ENCODE data around the gene DEAF1. TPM values are rescaled to one million over a fixed set of nuclear protein-coding genes. Genes with fewer than 3 reads are reported as not detected.

The DEAF1 gene
- polyA plus RNA-seq, 12 donors = 20.7 to 41.0 (median 24.3) TPM; not detected in 1

DNA sequence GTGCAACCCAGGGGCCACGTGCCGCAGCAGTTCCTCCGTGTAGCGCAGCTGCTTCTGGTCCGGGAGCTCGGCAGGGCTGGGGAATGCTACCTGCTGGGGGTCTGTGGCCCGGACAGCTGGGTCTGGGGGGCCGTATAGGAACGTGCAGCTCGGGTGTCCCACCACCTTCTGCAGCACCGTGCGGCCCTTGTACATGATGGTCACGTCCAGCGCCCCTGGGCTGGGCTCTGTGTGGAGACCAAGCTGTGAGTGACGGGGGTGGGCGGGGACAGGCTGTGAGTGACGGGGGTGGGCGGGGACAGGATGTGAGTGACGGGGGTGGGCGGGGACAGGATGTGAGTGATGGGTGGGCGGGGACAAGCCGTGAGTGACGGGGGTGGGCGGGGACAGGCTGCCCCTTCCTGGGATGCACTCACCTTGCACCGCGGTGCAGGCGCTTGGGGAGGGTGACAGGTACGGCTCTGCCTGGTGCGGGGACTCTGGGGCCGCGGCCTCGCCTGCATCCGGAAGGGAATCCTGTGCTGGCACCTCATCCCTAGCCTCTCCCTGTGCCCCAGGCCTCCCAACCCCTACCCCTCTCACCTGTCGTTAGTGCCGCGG is 81.6 kb downstream of the DEAF1 start:
- DNase-seq = no peak

DNA sequence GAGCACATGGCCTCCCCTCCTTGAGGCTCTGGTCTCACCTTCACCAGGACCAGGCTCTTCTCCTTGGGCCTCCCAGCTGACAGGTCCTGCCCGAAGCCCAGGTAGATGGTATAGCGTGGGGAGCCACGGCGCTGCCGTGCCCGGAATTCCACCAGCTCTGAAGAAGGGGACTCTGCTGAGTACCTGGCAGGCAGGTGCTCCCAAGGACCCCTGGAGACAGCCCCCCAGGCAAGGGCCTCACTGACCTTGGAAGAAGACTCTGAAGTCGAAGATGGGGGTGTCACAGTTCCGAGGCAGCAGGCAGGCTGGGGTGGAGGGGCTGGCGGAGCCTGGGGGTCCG is 82.1 kb downstream of the DEAF1 start:
- DNase-seq = no peak

DNA sequence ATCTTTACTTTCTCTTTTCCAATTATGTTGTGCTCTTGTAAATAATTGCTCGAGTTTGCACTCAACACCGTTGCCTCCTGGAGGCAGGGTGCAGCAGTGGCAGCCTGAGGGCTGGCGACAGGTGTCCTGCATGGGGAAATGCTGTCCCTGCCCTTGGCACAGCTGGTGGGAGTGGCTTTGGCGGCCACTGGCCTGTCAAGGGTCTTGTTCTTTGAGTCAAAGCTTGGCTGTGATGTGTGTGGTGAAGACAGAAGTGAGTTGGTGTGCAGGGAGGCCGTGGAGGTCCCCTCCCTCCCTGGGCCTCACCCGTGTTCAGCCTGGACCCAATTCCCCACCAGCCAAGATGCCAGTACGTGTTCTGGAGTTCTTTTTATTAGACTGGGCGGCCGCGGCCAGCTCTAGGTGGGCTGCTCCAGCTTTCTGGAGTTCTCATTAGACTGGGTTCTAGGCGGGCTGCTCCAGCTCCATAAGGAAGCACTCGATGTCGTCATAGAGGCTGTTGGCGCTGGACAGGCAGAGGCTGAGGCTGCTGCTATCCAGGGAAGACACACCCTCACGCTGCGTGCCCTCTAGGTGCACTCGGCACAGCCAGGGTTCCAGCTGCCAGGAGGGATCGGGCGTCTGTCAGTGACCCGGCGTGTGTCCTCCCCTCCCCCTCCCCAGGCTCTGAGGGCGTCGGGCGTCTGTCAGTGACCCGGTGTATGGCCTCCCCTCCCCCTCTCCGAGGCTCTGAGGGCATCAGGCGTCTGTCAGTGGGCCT is 82.6 kb downstream of the DEAF1 start:
- DNase-seq = peak; percentile 51

DNA sequence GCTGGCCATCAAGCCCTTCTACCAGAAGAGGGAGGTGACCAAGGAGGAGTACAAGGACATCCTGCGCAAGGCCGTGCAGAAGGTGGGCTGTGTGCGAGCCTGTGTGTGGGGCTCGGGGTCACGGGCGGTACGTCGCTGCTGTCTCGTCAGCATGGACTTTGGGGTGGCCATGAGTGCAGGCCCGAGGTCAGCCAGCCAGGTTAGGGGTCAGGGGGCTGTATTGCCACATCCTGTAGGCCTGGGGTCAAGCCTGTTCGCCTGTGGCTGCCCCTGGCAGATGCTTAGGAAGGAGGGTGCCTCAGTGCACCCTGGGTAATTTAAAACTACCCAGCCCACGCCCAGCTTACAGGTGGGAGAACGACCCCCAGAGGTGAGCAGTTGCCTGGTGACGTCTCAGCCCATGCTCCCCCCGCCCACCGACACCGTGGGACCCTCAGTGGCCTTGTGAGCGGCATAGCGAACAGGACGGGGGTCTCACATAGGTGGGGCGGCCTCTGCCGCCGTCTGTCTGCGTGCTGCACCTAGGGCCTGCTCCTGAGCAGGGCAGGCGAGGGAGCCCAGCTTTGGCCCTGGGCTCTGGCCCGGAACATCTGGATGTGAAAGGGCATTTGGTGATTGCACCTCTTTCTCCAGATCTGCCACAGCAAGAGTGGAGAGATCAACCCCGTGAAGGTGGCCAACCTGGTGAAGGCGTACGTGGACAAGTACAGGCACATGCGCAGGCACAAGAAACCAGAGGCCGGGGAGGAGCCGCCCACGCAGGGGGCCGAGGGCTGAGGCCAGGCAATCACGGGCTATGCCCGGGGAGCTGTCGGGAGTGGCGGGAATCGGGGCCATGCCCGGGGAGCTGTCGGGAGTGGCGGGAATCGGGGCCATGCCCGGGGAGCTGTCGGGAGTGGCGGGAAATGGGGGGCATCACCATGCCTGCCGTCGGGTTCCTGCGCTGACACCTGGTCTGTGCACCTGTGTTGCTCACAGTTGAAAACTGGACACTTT is 83.7 kb downstream of the DEAF1 start:
- no peak for DNase-seq

DNA sequence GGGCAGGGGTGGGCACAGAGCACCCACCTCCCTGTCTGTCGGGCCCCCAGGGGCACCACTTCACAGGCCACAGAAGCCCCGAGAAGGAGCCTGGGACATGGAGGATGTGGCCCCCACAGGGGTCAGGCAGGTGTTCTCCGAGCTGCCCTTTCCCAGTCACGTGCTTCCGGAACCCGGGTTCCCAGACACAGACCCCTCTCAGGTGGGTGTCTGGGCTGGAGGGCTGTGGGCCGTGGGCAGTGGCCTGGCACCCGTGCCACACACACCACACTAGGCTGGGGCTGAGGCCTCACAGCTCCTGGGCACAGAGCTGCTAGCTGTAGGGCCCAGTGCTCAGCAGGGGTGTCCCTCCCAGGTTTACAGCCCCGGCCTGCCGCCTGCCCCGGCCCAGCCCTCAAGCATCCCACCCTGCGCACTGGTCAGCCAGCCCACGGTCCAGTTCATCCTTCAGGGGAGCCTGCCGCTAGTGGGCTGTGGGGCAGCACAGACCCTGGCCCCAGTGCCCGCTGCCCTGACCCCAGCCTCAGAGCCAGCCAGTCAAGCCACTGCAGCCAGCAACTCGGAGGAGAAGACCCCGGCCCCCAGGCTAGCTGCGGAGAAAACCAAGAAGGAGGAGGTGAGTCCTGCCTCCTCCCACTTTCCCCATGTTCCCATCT is 84.7 kb downstream of the DEAF1 start:
- DNase-seq = no peak

DNA sequence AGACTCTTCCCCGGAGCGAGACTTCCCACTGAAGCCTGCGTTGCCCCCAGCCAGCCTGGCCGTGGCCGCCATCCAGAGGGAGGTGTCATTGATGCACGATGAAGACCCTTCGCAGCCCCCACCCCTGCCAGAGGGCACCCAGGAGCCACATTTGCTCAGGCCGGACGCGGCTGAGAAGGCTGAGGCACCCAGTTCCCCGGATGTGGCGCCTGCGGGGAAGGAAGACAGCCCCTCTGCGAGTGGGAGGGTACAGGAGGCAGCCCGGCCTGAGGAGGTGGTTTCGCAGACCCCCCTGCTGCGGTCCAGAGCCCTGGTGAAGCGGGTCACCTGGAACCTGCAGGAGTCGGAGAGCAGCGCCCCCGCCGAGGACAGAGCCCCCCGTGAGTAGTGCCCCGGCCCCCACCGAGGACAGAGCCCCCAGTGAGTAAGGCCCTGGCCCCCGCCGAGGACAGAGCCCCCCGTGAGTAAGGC is 85.6 kb downstream of the DEAF1 start:
- DNase-seq = no peak

DNA sequence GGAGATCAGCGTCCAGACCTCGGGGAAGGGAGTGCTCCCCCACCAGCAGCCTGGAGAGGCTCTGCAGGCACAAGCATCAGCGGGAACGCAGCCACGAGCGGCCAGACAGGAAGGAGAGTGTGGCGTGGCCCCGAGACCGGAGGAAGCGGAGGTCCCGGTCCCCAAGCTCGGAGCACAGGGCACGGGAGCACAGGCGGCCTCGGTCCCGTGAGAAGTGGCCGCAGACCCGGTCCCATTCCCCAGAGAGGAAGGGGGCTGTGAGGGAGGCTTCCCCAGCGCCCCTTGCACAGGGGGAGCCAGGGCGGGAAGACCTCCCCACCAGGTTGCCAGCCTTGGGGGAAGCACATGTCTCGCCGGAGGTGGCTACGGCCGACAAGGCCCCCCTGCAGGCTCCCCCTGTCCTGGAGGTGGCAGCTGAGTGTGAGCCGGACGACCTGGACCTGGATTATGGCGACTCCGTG is 86.2 kb downstream of the DEAF1 start:
- no peak for DNase-seq

DNA sequence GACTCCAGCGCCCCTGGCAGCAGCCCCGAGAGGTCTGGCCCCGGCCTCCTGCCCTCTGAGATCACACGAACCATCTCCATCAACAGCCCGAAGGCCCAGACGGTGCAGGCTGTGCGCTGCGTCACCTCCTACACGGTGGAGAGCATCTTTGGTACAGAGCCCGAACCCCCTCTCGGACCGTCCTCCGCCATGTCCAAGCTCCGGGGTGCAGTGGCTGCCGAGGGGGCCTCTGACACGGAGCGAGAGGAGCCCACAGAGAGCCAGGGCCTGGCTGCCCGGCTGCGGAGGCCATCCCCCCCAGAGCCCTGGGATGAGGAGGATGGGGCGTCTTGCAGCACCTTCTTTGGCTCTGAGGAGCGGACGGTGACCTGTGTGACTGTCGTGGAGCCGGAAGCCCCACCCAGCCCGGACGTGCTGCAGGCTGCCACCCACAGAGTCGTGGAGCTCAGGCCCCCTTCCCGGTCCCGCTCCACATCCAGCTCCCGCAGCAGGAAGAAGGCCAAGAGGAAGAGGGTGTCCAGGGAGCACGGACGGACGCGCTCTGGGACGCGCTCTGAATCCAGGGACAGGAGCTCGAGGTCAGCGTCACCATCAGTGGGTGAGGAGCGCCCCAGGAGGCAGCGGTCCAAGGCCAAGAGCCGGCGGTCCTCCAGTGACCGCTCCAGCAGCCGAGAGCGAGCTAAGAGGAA is 86.9 kb downstream of the DEAF1 start:
- DNase-seq = no peak

DNA sequence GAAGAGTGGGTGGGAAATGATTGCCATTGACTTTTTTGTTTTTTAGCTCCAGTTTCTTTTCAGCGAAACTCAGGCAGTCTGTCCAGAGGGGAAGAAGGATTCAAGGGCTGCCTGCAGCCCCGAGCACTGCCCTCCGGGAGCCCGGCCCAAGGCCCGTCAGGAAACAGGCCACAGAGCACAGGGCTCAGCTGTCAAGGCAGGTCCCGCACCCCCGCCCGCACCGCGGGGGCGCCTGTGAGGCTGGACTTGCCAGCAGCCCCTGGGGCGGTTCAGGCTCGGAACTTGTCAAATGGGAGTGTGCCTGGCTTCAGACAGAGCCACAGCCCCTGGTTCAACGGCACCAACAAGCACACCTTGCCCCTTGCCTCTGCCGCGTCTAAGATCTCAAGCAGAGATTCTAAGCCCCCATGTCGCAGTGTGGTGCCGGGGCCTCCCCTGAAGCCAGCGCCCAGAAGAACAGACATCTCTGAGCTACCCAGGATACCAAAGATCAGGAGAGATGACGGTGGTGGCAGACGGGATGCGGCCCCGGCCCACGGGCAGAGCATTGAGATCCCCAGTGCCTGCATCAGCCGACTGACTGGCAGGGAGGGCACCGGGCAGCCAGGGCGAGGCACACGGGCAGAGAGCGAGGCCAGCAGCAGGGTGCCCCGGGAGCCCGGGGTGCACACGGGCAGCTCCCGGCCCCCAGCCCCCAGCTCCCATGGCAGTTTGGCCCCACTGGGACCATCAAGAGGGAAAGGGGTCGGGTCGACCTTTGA is 87.8 kb downstream of the DEAF1 start:
- no peak for DNase-seq

DNA sequence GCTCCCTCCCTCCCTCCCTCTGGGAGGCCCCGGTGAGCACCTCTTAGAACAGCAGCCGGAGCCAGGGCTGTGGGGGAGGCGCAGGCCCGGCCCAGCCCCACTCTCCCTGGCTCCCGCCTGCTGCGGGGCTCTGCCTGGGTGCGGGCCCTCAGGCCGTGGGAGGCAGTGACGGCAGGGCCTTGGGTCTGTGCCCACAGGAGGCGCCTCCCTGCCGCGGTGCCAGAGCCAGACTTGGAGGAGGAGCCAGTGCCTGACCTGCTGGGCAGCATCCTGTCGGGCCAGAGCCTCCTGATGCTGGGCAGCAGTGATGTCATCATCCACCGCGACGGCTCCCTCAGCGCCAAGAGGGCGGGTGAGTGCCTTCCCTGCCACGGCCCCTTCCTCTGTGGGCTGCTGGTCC is 88.8 kb downstream of the DEAF1 start:
- no peak for DNase-seq

DNA sequence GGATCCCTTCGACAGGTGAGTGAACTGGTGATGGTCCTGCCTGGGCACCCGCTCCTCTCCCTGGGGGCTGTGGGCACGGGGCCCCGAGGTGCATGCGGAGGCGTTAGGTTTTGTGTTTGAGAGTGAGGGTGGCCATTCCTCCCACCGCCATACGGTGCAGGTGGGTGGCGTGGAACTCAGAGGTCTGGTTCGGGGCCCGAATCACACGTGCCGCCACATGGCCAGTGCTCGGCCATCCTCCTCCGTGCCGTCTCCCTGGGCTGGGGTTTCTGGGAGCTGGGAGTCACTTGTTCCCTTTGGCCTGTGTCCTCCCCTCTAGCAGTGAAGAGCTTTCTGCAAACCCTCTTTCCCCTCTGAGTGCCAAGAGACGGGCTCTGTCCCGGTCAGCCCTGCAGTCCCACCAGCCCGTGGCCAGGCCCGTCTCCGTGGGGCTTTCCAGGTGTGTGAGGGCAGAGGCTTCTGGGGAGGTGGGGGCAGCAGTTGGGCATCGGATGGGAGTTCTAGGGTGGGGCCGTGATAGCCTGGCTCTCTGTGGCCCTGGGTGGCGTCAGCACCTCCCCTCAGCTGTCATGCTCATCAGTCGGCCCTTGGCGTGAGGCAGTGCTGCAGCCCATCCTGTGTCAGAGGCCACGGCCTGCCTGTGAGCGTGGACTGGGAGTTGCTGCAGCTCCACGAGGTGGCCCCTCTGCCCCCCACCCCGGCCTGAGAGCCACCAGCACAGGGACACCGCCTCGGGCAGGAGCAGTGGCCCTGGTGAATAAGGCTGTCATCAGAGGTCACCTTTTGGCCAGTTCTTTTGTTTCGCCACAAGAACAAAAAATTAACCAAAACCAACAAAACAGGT is 89.5 kb downstream of the DEAF1 start:
- DNase-seq = no peak

DNA sequence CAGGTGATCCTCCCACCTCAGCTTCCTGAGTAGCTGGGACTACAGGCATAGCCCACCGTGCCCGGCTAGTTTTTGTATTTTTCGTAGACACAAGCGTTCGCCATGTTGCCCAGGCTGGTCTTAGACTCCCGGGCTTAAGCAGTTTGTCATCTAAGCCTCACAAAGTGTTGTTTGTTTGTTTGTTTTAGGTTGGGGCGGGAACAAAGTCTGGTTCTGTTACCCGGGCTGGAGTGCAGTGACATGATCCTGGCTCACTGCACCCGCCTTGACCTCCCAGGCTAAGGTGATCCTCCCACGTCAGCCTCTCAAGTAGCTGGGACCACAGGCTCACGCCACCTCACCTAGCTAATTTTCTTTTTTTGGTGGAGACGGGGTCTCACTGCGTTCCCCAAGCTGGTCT is 91.9 kb downstream of the DEAF1 start:
- DNase-seq = no peak

DNA sequence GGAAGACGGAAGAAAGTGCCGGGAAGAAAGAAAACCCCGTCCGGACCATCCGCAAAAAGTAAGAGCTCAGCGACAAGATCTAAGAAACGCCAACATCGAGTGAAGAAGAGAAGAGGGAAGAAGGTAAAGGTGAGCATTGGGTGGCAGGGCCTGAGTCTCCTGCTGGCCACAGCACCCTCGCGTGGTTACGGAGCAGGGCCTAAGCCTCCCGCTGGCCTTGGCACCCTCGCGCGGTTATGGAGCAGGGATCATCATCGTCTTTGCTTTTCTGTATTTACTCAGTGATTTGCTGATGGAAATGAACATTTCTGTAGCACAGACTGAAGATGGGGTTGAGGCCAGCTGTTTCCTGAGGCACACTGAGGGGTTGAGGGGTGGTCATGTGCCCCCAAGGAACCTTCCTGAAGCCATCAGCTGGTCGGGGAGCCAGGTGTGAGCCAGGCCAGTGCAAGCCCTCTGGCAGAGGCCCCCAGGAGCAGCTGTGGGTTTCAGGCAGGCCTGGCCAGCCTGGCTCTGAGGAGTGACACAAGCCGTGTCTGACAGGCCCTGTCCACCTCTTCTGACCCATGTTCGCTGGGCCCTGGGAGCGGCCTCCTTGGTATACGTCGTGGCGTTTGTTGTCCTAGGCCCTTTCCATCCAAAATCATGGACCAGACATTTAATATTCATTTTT is 93.3 kb downstream of the DEAF1 start:
- no peak for DNase-seq

DNA sequence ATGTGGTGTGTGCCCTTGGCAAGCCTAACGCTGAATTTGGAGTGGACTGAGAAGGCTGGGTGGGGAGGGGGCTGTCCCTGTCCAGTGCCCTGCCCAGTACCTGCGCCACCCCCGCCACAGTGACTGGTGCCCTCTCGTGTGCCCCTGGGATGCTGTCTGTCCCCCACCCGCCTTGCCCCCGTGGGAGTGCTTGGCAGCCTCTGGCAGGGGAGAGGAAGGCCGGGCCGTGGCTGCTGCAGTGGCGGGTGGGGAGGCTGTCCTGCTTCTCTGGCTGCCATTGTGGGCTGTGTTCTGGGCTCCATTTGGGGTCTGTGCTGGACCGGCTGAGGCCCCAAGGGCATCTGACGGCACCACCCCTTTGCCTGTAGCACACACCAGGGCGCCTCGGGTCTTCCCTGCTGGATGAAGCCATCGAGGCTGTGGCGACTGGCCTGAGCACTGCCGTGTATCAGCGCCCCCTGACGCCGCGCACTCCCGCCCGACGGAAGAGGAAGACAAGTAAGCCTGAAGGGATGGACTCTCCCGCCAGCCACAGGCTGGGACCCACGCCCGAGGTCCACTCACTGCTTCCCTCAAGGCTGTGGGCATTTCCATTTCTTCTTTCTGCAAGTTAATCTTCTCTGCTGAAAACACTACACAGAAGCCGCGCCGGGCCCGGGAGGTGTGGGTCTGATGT is 96.9 kb downstream of the DEAF1 start:
- no peak for DNase-seq

DNA sequence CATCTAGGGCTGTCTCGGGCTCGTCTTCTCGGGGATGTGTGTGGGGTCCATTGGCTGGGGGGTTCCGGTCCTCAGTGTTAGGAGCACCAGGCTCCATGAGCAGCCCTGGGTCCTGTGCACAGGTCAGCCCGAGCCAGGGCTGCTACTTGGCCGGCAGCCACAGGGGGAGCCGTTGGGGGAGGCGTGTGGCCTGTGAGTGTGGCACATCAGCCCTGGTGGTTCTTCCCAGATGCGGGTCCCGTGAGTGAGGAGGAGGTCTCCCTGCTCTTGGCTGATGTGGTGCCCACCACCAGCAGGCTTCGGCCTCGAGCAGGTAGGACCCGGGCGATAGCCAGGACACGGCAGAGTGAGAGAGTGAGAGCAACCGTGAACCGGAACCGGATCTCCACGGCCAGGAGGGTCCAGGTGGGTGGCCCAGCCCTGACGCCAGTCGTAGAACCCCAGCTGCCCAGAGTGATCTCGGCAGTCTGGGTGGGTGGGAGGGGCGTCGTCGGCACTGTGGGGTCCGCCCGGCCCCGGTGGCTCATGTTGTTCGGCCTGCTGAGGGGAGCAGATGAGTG is 97.8 kb downstream of the DEAF1 start:
- DNase-seq = no peak

DNA sequence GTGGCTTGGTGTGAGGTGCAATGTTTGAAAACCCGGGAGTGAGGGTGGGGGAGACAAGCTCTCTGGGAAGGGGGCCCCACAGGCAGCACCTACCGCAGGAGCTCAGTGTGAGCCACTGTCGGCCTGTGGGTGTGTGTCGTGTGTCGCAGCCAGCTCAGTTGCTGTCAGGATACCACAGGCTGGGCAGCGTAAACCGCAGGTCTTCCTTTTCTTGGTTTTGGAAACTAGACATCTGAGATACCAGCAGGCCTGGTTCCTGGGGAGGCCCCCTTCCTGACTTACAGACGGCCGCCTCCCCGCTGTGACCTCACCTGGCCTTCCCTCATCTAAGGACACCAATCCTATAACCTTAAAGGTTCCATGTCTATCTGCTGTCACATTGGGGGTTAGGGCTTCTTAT is 98.6 kb downstream of the DEAF1 start:
- DNase-seq = no peak

DNA sequence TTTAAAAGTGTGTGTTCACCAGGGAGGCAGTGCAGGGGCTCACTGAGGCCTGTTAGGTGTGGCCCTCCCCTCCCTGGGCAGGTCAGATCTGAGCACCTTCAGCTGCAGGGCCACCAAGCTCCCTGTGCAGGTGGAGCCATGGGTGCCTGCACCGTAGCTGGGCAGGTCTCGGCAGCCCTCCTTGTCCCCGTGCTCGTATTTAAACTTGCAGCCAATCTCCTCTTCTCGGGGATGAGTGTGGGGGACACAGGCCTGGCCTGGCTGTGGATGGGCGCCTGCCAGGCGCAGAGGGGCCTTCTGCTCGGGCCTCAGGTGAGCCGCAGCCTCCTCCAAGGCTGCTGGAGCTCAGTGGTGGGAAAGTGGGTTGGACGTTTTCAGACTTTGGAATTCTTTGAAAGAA is 99.6 kb downstream of the DEAF1 start:
- no peak for DNase-seq
